Measurements from ENCODE around the gene SESN3.

The SESN3 gene

GRCh38 chr11:95248666-95249467 is 17.9 kb upstream of the SESN3 start:
- DNase-seq, result no peak

GRCh38 chr11:95247883-95248282 is 16.9 kb upstream of the SESN3 start:
- no peak for DNase-seq

DNA sequence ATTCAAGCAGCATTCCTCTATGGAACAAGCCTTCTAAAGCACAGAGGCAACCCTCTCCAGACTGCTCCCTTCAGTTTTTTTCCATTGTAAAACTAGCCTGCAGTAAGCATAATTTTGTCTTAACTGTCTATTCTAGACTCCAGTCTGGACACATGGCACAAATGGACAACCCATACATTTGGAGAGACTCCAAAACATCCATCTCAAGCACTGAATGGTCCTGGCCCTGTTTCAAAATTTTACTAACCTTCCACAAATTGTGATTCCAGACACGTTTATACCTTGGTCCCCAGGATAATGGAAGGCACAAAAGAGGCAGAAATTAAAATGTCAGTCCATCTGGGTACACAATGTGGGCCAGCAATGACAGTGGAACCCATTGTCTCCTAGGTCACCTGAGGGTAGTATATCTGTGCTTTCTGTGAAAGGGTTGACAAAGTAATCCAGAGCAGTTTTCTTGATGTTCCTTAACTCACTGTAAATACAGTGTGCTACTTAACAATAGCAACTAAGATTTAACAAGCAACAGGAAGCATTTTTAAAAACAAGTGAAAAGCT is 16.2 kb upstream of the SESN3 start:
- no peak for DNase-seq

DNA sequence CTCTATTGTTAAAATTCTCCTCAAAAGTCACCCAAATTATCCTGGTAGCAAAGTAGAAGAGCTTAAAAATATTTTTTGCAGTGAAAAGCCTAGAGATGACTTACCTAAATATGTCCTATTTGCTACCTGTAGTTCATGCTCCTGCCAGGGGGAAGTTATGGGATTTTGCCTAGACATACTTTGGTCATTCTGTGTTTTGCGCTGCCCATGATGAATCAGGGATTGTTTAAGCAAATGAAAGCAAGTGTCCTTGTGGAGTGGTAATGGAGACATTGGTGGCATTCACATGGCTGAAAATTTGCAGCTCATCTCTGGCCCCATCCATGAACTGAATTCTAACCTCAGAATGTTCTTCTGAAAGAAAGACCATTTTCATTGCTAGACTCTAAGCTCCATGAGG is 14.6 kb upstream of the SESN3 start:
- no peak for DNase-seq

DNA sequence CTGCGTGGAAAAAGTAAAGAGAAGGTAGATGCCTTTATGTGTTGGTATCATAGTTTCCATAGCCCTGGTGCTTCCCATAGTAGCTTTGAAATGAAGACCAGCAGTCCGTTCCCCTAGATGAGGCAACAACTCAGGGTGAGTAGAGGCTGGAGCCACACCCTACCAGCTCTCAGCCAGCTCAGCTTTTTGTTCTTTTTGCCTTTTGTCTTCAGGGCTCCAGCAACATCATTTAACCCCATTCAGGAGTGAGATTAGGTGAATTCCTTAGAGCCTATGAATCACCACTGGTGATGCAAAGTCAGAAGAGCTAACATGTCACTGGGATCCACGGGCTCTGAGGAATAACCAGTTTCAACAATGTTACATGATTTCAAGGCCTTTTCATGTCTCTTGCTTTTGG is 14.0 kb upstream of the SESN3 start:
- peak; percentile 11 for DNase-seq

GRCh38 chr11:95243673-95244072 is 12.7 kb upstream of the SESN3 start:
- DNase-seq, result no peak

GRCh38 chr11:95242845-95243605 is 12.0 kb upstream of the SESN3 start:
- DNase-seq, result no peak

GRCh38 chr11:95242091-95242844 is 11.3 kb upstream of the SESN3 start:
- DNase-seq, result no peak

DNA sequence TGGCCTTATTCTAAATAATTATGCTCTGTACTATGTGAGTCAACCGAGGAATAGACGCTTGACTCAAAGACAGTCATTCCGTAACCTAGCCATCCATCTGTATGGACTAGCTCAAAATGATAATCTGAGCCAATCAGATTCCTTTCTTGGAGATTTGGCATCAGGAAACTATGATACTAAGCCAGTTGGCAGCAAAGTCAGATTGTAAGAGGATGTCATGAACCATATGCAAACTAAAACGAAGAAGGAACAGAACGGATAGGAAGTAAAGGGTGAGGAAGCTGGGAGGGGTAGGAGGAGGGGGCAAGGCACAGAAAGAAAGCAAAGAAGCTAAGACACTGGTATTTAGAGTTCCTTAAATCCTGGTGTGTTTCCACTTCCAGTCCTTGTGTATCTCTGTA is 10.7 kb upstream of the SESN3 start:
- no peak for DNase-seq

DNA sequence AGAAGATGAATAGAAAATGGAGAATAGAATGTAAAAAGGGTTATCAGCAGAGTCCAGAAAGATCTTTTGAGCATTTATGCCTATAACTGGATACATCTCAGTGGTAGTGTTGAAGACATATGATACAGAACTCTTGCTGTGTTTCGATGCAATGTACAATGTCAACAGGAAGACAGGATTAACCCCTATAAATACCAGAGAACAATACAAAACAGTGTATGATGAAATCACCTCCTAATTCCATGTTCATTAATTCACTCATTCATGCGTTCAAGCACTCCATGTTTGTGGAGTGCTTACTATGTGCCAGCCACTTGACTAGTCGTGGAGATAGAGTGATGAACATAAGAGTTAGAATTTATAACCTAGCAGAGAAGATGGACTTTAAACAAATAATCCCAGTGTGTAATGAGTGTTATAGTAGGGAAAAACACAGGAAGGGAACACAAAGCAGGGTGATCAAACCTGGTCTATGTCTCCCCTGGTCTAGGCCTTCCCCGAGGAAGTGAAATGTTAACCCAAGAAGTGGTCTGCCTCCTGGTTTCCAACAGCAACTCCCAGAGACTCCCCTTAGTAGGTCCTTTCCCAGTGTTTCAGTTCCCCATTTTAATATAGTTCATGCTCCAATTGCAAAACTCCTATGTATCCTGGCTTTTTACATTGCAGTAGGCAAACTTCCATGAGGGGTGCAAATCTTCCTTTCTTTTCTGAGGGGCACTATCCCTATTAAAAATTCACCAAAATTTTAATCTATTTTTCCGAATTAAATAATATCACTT is 9.1 kb upstream of the SESN3 start:
- no peak for DNase-seq

DNA sequence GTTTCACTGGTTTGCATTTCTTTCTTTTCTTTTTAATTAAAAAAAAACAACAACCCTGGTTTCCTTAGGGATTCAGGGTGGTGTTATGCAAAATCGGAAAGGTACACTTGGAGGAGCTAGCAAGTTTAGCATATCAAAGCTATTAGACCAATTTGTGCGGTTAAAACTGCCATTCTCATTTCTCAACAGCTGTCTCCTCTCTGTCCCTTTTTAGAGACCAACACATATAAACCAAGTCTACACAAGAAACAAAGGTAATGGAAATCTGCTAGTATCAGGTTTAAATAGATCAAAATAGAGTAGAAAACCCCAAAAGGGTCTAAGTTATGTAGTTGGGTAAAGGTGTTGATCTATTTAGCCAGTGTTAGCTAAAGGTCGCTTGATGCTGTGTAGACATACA is 1.7 kb upstream of the SESN3 start:
- DNase-seq, result no peak

- DNase-seq, result peak; percentile 71
Observed at GRCh38 chr11:95231881-95232605, 1.0 kb upstream of the SESN3 start.

- DNase-seq, result no peak
Observed at GRCh38 chr11:95230810-95231126, 234 bp downstream of the SESN3 start.

- peak; percentile 28 for DNase-seq
Observed at GRCh38 chr11:95229993-95230809, 801 bp downstream of the SESN3 start.

- no peak for DNase-seq
Observed at GRCh38 chr11:95229199-95229992, 1.6 kb downstream of the SESN3 start.

- no peak for DNase-seq
Observed at GRCh38 chr11:95228081-95228749, 2.8 kb downstream of the SESN3 start.

- DNase-seq, result peak; percentile 11
Observed at GRCh38 chr11:95227060-95227459, 3.9 kb downstream of the SESN3 start.

DNA sequence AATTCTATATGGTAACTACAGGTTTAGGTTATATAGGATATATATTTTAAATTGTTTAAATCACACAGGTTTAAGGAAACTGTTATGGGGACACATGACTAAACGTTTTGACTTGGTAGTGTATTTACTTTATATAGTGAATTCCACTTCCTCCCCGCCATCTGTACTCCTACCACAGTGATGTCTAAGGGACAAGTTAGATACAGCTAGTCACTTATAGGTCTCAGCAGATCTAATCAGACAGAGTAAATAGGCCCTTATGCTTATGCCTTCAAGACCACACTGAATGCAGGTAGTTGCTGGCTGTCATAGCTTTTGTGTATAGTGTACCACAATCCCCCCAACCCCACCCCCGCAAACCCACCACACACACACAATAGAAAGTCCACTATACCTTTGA is 8.2 kb downstream of the SESN3 start:
- DNase-seq, result no peak

GRCh38 chr11:95219599-95219998 is 11.4 kb downstream of the SESN3 start:
- DNase-seq, result no peak

DNA sequence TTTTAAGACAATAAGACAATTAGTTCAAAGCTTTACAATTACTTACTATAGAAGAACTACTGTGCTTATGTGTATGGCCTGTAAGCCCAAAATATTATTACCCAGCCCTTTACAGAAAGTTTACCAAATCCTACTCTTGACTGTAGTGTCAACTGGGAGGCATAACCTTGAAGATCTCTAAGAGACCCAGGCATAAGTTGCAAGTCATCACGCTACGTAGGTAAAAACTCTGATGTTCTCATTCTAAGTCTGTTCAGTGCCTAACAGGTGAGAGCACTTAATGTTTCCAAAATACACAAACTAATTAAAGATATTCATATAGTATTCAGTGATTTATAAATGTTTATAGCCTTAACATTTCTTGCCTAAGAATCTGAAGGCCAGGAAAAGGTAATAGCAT is 12.9 kb downstream of the SESN3 start:
- DNase-seq, result no peak
